GM20000 (cell line): Measurements from ENCODE around the gene KRT37.
"Not testable (repeated sequence)": the region's sequence is repeated elsewhere in the genome, so short reads cannot be mapped to it uniquely, and the experiment has no call there.

Source experiments
- DNase-seq: peaks from one replicate; pipeline ENCODE4 v3.0.0; 2012; ENCODE audit warnings: low spot score
- CTCF ChIP-seq: IDR thresholded peaks from 2 replicates; pipeline ENCODE4 v1.5.1; 2012; ENCODE audit warnings: mild to moderate bottlenecking, control low read depth; ENCODE audit errors: extremely low read depth, missing control alignments

Gene KRT37

GRCh38 chr17:41437769-41438168, 13.4 kb upstream of the KRT37 start:
- no peak for TF ChIP-seq CTCF
- no peak for DNase-seq

- no peak for DNase-seq
- TF ChIP-seq CTCF: no peak
Observed at GRCh38 chr17:41437254-41437653, 12.9 kb upstream of the KRT37 start.

GRCh38 chr17:41434415-41434814, 10.0 kb upstream of the KRT37 start:
- DNase-seq: no peak
- TF ChIP-seq CTCF: no peak

GRCh38 chr17:41434005-41434404, 9.6 kb upstream of the KRT37 start:
- no peak for DNase-seq
- no peak for TF ChIP-seq CTCF

- TF ChIP-seq CTCF: no peak
- DNase-seq: no peak
Observed at GRCh38 chr17:41433586-41433985, 9.2 kb upstream of the KRT37 start.

GRCh38 chr17:41430376-41430775, 6.0 kb upstream of the KRT37 start:
- not testable (repeated sequence) for DNase-seq

- no peak for TF ChIP-seq CTCF
- no peak for DNase-seq
Observed at GRCh38 chr17:41429667-41430066, 5.3 kb upstream of the KRT37 start.

GRCh38 chr17:41428591-41429291, 4.4 kb upstream of the KRT37 start:
- TF ChIP-seq CTCF: no peak
- no peak for DNase-seq

- not testable (repeated sequence) for DNase-seq
Observed at GRCh38 chr17:41422586-41422985, 1.8 kb downstream of the KRT37 start.
